22Rv1 (cell line): ENCODE measurements around the gene CITED4.

Experiments
- H3K27ac ChIP-seq: fragments of 450-650 bp; 2 replicates; pipeline ENCODE4 v1.5.1; 2017
- CTCF ChIP-seq: fragments of 450-650 bp; IDR thresholded peaks from 2 replicates; pipeline ENCODE4 v1.5.1; 2017; ENCODE audit warnings: mild to moderate bottlenecking
- ZFX ChIP-seq: fragments of 450-650 bp; IDR thresholded peaks from 2 replicates; pipeline ENCODE4 v1.6.1; 2017; ENCODE audit warnings: antibody characterized with exemption, borderline replicate concordance

The CITED4 gene

GRCh38 chr1:40830419-40830943, 31.7 kb downstream of the CITED4 start:
- H3K27ac ChIP-seq, result no peak overlapping the region
- TF ChIP-seq CTCF (no peak), ZFX (no peak)

- TF ChIP-seq ZFX (no peak), CTCF (no peak)
- H3K27ac ChIP-seq, result no peak overlapping the region
These were observed 32.4 kb downstream of the CITED4 start for GRCh38 chr1:40829631-40830245.

GRCh38 chr1:40825996-40826395, 36.2 kb downstream of the CITED4 start:
- H3K27ac ChIP-seq, result no peak overlapping the region
- no peak for TF ChIP-seq ZFX
- TF ChIP-seq CTCF, result no peak

GRCh38 chr1:40825435-40825788, 36.8 kb downstream of the CITED4 start:
- no peak overlapping the region for H3K27ac ChIP-seq
- TF ChIP-seq CTCF (no peak), ZFX (no peak)

GRCh38 chr1:40824591-40825434, 37.4 kb downstream of the CITED4 start:
- no peak overlapping the region for H3K27ac ChIP-seq
- TF ChIP-seq CTCF (no peak), ZFX (no peak)

- H3K27ac ChIP-seq, result no peak overlapping the region
- TF ChIP-seq CTCF (no peak), ZFX (no peak)
These were observed 38.2 kb downstream of the CITED4 start for GRCh38 chr1:40823983-40824382.

- H3K27ac ChIP-seq, result no peak overlapping the region
- no peak for TF ChIP-seq ZFX
These were observed 38.8 kb downstream of the CITED4 start for GRCh38 chr1:40823345-40823744.
